ENCODE results near the gene DUOXA1. TPM values are rescaled to one million over a fixed set of nuclear protein-coding genes. Genes with fewer than 3 reads are reported as not detected.
"Not testable (repeated sequence)": the region's sequence is repeated elsewhere in the genome, so short reads cannot be mapped to it uniquely, and the experiment has no call there.

Gene DUOXA1
- total RNA-seq, 1 donor from 2014 or later = not detected

- Mint-ChIP-seq H3K9me3 (no peaks in the 10 kb centered on the region), H3K27me3 (no peaks in the 10 kb centered on the region), H3K36me3 (ENCODE audit: low read depth) (no peaks in the 10 kb centered on the region), H3K4me1 (no peaks in the 10 kb centered on the region), H3K27ac (no peak overlapping the region), H3K4me3 (no peak overlapping the region)
- no peak for DNase-seq
- intact Hi-C loops (cut with micrococcal nuclease) = no loop called here
Measured at GRCh38 chr15:45143946-45144345, 14.3 kb upstream of the DUOXA1 start.

GRCh38 chr15:45143056-45143455 lies 13.4 kb upstream of the DUOXA1 start:
- intact Hi-C loops (cut with micrococcal nuclease) = no loop called here
- DNase-seq = no peak
- H3K27me3 Mint-ChIP-seq = no peaks in the 10 kb centered on the region
- no peaks in the 10 kb centered on the region for H3K36me3 Mint-ChIP-seq (ENCODE audit: low read depth)
- no peak overlapping the region for H3K4me3 Mint-ChIP-seq
- no peak overlapping the region for H3K27ac Mint-ChIP-seq
- H3K9me3 Mint-ChIP-seq = no peaks in the 10 kb centered on the region
- H3K4me1 Mint-ChIP-seq = no peaks in the 10 kb centered on the region

GRCh38 chr15:45141386-45141785 lies 11.7 kb upstream of the DUOXA1 start:
- Mint-ChIP-seq H3K4me3 (no peak overlapping the region), H3K36me3 (ENCODE audit: low read depth) (no peaks in the 10 kb centered on the region)
- intact Hi-C loops (cut with micrococcal nuclease) = no loop called here

GRCh38 chr15:45140557-45141250 lies 11.0 kb upstream of the DUOXA1 start:
- peaks cover 2% of the 10 kb centered on the region for H3K4me1 Mint-ChIP-seq
- no peak overlapping the region for H3K4me3 Mint-ChIP-seq
- no peak for DNase-seq
- intact Hi-C loops (cut with micrococcal nuclease) = no loop called here
- H3K27me3 Mint-ChIP-seq = peaks cover 9% of the 10 kb centered on the region
- no peak overlapping the region for H3K27ac Mint-ChIP-seq
- H3K36me3 Mint-ChIP-seq (ENCODE audit: low read depth) = no peaks in the 10 kb centered on the region
- no peaks in the 10 kb centered on the region for H3K9me3 Mint-ChIP-seq

More at GRCh38 chr15:45141386-45141785, 11.7 kb upstream of the DUOXA1 start:
- peaks cover 4% of the 10 kb centered on the region for H3K27me3 Mint-ChIP-seq
- H3K27ac Mint-ChIP-seq = no peak overlapping the region
- no peaks in the 10 kb centered on the region for H3K4me1 Mint-ChIP-seq
- H3K9me3 Mint-ChIP-seq = no peaks in the 10 kb centered on the region
- DNase-seq = no peak

GRCh38 chr15:45139770-45140169 lies 10.1 kb upstream of the DUOXA1 start:
- Mint-ChIP-seq H3K36me3 (ENCODE audit: low read depth) (no peaks in the 10 kb centered on the region), H3K9me3 (no peaks in the 10 kb centered on the region), H3K4me1 (peaks cover 2% of the 10 kb centered on the region), H3K4me3 (no peak overlapping the region), H3K27me3 (peaks cover 11% of the 10 kb centered on the region), H3K27ac (no peak overlapping the region)
- no peak for DNase-seq
- intact Hi-C loops (cut with micrococcal nuclease) = no loop called here

- H3K27me3 Mint-ChIP-seq = peaks cover 18% of the 10 kb centered on the region
- no peak for DNase-seq
- H3K4me1 Mint-ChIP-seq = peaks cover 3% of the 10 kb centered on the region
- H3K36me3 Mint-ChIP-seq (ENCODE audit: low read depth) = no peaks in the 10 kb centered on the region
- no peaks in the 10 kb centered on the region for H3K9me3 Mint-ChIP-seq
- intact Hi-C loops (cut with micrococcal nuclease) = no loop called here
- H3K4me3 Mint-ChIP-seq = no peak overlapping the region
- H3K27ac Mint-ChIP-seq = no peak overlapping the region
Measured at GRCh38 chr15:45138814-45139765, 9.4 kb upstream of the DUOXA1 start.

- no peaks in the 10 kb centered on the region for H3K9me3 Mint-ChIP-seq
Measured at GRCh38 chr15:45137703-45138102, 8.0 kb upstream of the DUOXA1 start.

GRCh38 chr15:45136378-45136764 lies 6.7 kb upstream of the DUOXA1 start:
- Mint-ChIP-seq H3K4me1 (peaks cover 3% of the 10 kb centered on the region), H3K36me3 (ENCODE audit: low read depth) (no peaks in the 10 kb centered on the region), H3K9me3 (no peaks in the 10 kb centered on the region), H3K27me3 (peaks cover 41% of the 10 kb centered on the region), H3K4me3 (peak overlapping the region; percentile 31), H3K27ac (no peak overlapping the region)
- DNase-seq = no peak
- intact Hi-C loops (cut with micrococcal nuclease) = no loop called here

More at GRCh38 chr15:45137703-45138102, 8.0 kb upstream of the DUOXA1 start:
- Mint-ChIP-seq H3K36me3 (ENCODE audit: low read depth) (no peaks in the 10 kb centered on the region), H3K4me3 (no peak overlapping the region), H3K27ac (no peak overlapping the region), H3K27me3 (peaks cover 32% of the 10 kb centered on the region), H3K4me1 (peaks cover 3% of the 10 kb centered on the region)
- intact Hi-C loops (cut with micrococcal nuclease) = no loop called here
- no peak for DNase-seq

GRCh38 chr15:45135705-45136377 lies 6.2 kb upstream of the DUOXA1 start:
- H3K36me3 Mint-ChIP-seq (ENCODE audit: low read depth); intact Hi-C loops (cut with micrococcal nuclease); H3K4me1 Mint-ChIP-seq; H3K27ac Mint-ChIP-seq; H3K9me3 Mint-ChIP-seq; DNase-seq: not testable (repeated sequence)
- peaks cover 45% of the 10 kb centered on the region for H3K27me3 Mint-ChIP-seq
- H3K4me3 Mint-ChIP-seq = peak overlapping the region; percentile 31

GRCh38 chr15:45134682-45135604 lies 5.3 kb upstream of the DUOXA1 start:
- Mint-ChIP-seq H3K27me3 (peaks cover 51% of the 10 kb centered on the region), H3K4me3 (peak overlapping the region; percentile 50), H3K27ac (peak overlapping the region; percentile 42), H3K36me3 (ENCODE audit: low read depth) (no peaks in the 10 kb centered on the region), H3K9me3 (no peaks in the 10 kb centered on the region), H3K4me1 (peaks cover 3% of the 10 kb centered on the region)
- DNase-seq = peak; percentile 69
- intact Hi-C loops (cut with micrococcal nuclease) = no loop called here

GRCh38 chr15:45134046-45134445 lies 4.4 kb upstream of the DUOXA1 start:
- peaks cover 3% of the 10 kb centered on the region for H3K4me1 Mint-ChIP-seq
- H3K27ac Mint-ChIP-seq = no peak overlapping the region
- H3K9me3 Mint-ChIP-seq = no peaks in the 10 kb centered on the region
- H3K4me3 Mint-ChIP-seq = peak overlapping the region; percentile 9
- DNase-seq = no peak
- H3K27me3 Mint-ChIP-seq = peaks cover 54% of the 10 kb centered on the region
- H3K36me3 Mint-ChIP-seq (ENCODE audit: low read depth) = no peaks in the 10 kb centered on the region
- intact Hi-C loops (cut with micrococcal nuclease) = no loop called here

GRCh38 chr15:45133561-45133920 lies 3.9 kb upstream of the DUOXA1 start:
- Mint-ChIP-seq H3K4me1 (peaks cover 3% of the 10 kb centered on the region), H3K9me3 (no peaks in the 10 kb centered on the region), H3K27ac (no peak overlapping the region), H3K36me3 (ENCODE audit: low read depth) (no peaks in the 10 kb centered on the region), H3K27me3 (peaks cover 59% of the 10 kb centered on the region), H3K4me3 (no peak overlapping the region)
- no peak for DNase-seq
- intact Hi-C loops (cut with micrococcal nuclease) = no loop called here

- intact Hi-C loops (cut with micrococcal nuclease) = no loop called here
- H3K27me3 Mint-ChIP-seq = peaks cover 64% of the 10 kb centered on the region
- H3K36me3 Mint-ChIP-seq (ENCODE audit: low read depth) = no peaks in the 10 kb centered on the region
- H3K9me3 Mint-ChIP-seq = no peaks in the 10 kb centered on the region
- H3K4me1 Mint-ChIP-seq = peaks cover 3% of the 10 kb centered on the region
- DNase-seq = no peak
- H3K4me3 Mint-ChIP-seq = no peak overlapping the region
- H3K27ac Mint-ChIP-seq = no peak overlapping the region
Measured at GRCh38 chr15:45132844-45133560, 3.3 kb upstream of the DUOXA1 start.
